Ishikawa (cell line): ENCODE data around the gene PIEZO2.

Experiments
- CEBPB ChIP-seq: IDR thresholded peaks from 2 replicates; pipeline ENCODE4 v1.6.1; 2012
- CREB1 ChIP-seq: IDR thresholded peaks from 2 replicates; pipeline ENCODE4 v1.6.1; 2012; ENCODE audit warnings: low read depth
- EGR1 ChIP-seq: IDR thresholded peaks from 2 replicates; pipeline ENCODE4 v1.6.1; 2012
- EP300 ChIP-seq: IDR thresholded peaks from 2 replicates; pipeline ENCODE4 v1.6.1; 2012; ENCODE audit warnings: borderline replicate concordance
- FOXM1 ChIP-seq: IDR thresholded peaks from 2 replicates; pipeline ENCODE4 v1.6.1; 2012; ENCODE audit warnings: low read depth, borderline replicate concordance
- NFIC ChIP-seq: IDR thresholded peaks from 2 replicates; pipeline ENCODE4 v1.6.1; 2012
- RAD21 ChIP-seq: IDR thresholded peaks from 2 replicates; pipeline ENCODE4 v1.6.1; 2012; ENCODE audit warnings: low read depth
- TAF1 ChIP-seq: IDR thresholded peaks from 2 replicates; pipeline ENCODE4 v1.6.1; 2012; ENCODE audit warnings: low read depth, mild to moderate bottlenecking
- TCF12 ChIP-seq: IDR thresholded peaks from 2 replicates; pipeline ENCODE4 v1.6.1; 2012; ENCODE audit warnings: low read depth
- TEAD4 ChIP-seq: IDR thresholded peaks from 2 replicates; pipeline ENCODE4 v1.6.1; 2012
- YY1 ChIP-seq: IDR thresholded peaks from 2 replicates; pipeline ENCODE4 v1.6.1; 2012; ENCODE audit warnings: low read depth
- ZBTB7A ChIP-seq: IDR thresholded peaks from 2 replicates; pipeline ENCODE4 v1.6.1; 2012; ENCODE audit warnings: low read depth
- TF ChIP-seq, protein P1 (sequence below): IDR thresholded peaks from 2 replicates; pipeline ENCODE4 v1.6.1; 2012
- TF ChIP-seq, protein P2 (sequence below): IDR thresholded peaks from 2 replicates; pipeline ENCODE4 v1.6.1; 2012; ENCODE audit warnings: low read depth, mild to moderate bottlenecking
- TF ChIP-seq, protein P3 (sequence below): IDR thresholded peaks from 2 replicates; pipeline ENCODE4 v1.6.1; 2012

PIEZO2 gene

GRCh38 chr18:10690366-10690765 lies 459.0 kb downstream of the PIEZO2 start:
- no peak for TF ChIP-seq NFIC
- no peak for TF ChIP-seq YY1
- TF ChIP-seq ZBTB7A: no peak
- TF ChIP-seq, protein P1, sequence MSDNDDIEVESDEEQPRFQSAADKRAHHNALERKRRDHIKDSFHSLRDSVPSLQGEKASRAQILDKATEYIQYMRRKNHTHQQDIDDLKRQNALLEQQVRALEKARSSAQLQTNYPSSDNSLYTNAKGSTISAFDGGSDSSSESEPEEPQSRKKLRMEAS: no peak
- TF ChIP-seq, protein P2, sequence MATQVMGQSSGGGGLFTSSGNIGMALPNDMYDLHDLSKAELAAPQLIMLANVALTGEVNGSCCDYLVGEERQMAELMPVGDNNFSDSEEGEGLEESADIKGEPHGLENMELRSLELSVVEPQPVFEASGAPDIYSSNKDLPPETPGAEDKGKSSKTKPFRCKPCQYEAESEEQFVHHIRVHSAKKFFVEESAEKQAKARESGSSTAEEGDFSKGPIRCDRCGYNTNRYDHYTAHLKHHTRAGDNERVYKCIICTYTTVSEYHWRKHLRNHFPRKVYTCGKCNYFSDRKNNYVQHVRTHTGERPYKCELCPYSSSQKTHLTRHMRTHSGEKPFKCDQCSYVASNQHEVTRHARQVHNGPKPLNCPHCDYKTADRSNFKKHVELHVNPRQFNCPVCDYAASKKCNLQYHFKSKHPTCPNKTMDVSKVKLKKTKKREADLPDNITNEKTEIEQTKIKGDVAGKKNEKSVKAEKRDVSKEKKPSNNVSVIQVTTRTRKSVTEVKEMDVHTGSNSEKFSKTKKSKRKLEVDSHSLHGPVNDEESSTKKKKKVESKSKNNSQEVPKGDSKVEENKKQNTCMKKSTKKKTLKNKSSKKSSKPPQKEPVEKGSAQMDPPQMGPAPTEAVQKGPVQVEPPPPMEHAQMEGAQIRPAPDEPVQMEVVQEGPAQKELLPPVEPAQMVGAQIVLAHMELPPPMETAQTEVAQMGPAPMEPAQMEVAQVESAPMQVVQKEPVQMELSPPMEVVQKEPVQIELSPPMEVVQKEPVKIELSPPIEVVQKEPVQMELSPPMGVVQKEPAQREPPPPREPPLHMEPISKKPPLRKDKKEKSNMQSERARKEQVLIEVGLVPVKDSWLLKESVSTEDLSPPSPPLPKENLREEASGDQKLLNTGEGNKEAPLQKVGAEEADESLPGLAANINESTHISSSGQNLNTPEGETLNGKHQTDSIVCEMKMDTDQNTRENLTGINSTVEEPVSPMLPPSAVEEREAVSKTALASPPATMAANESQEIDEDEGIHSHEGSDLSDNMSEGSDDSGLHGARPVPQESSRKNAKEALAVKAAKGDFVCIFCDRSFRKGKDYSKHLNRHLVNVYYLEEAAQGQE: no peak
- TF ChIP-seq CREB1: no peak
- TF ChIP-seq EP300: no peak
- TF ChIP-seq FOXM1: no peak
- TF ChIP-seq, protein P3, sequence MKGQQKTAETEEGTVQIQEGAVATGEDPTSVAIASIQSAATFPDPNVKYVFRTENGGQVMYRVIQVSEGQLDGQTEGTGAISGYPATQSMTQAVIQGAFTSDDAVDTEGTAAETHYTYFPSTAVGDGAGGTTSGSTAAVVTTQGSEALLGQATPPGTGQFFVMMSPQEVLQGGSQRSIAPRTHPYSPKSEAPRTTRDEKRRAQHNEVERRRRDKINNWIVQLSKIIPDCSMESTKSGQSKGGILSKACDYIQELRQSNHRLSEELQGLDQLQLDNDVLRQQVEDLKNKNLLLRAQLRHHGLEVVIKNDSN: no peak
- no peak for TF ChIP-seq TAF1
- no peak for TF ChIP-seq RAD21

GRCh38 chr18:10690035-10690329 lies 459.4 kb downstream of the PIEZO2 start:
- no peak for TF ChIP-seq TEAD4
- TF ChIP-seq ZBTB7A: no peak
- TF ChIP-seq, protein P1: no peak
- no peak for TF ChIP-seq NFIC
- no peak for TF ChIP-seq RAD21
- TF ChIP-seq, protein P2: no peak
- no peak for TF ChIP-seq EP300
- TF ChIP-seq CREB1: no peak
- TF ChIP-seq EGR1: no peak
- TF ChIP-seq TAF1: no peak
- TF ChIP-seq YY1: no peak
- TF ChIP-seq TCF12: no peak
- TF ChIP-seq FOXM1: no peak
- TF ChIP-seq, protein P3: no peak
- no peak for TF ChIP-seq CEBPB

- no peak for TF ChIP-seq CEBPB
- TF ChIP-seq EGR1: no peak
- no peak for TF ChIP-seq EP300
- TF ChIP-seq NFIC: no peak
- TF ChIP-seq RAD21: no peak
- no peak for TF ChIP-seq CREB1
- TF ChIP-seq, protein P2: no peak
- no peak for TF ChIP-seq TEAD4
- no peak for TF ChIP-seq TCF12
- TF ChIP-seq ZBTB7A: no peak
- TF ChIP-seq, protein P1: no peak
- no peak for TF ChIP-seq TAF1
- TF ChIP-seq YY1: no peak
- TF ChIP-seq FOXM1: no peak
- TF ChIP-seq, protein P3: no peak
Measured at GRCh38 chr18:10689236-10690034, 459.9 kb downstream of the PIEZO2 start.

GRCh38 chr18:10688766-10689165 lies 460.6 kb downstream of the PIEZO2 start:
- TF ChIP-seq ZBTB7A (no peak), NFIC (no peak), EP300 (no peak), FOXM1 (no peak), TAF1 (no peak), TCF12 (no peak), TEAD4 (no peak), RAD21 (no peak), CEBPB (no peak), EGR1 (no peak), CREB1 (no peak), YY1 (no peak)
- TF ChIP-seq, protein P3: no peak
- TF ChIP-seq, protein P2: no peak
- TF ChIP-seq, protein P1: no peak
